GM23338 (cell line): ENCODE measurements around the gene GPRIN2. TPM values are rescaled to one million over a fixed set of nuclear protein-coding genes. Genes with fewer than 3 reads are reported as not detected.

Experiments
- ATAC-seq: fragments of 200-7000 bp; cut with Tn5 transposase; 3 replicates; pipeline ENCODE4 v1.9.1; 2020
- DNase-seq: peaks from one replicate; pipeline ENCODE4 v3.0.0-alpha.2; 2015; ENCODE audit warnings: low spot score
- H2AFZ ChIP-seq: fragments of 200-600 bp; sonication (generic); 2 replicates; pipeline ENCODE4 v1.8.0; 2016; ENCODE audit warnings: antibody characterized with exemption, mild to moderate bottlenecking, moderate library complexity
- H3F3A ChIP-seq: fragments of 200-600 bp; sonication (generic); replicated peaks from 2 replicates; pipeline ENCODE4 v1.8.0; 2017; ENCODE audit warnings: antibody characterized with exemption, mixed run types, low read depth
- H3K27ac ChIP-seq: fragments of 200-600 bp; sonication (generic); 2 replicates; pipeline ENCODE4 v1.6.1; 2016; ENCODE audit warnings: low read depth
- H3K27me3 ChIP-seq: fragments of 200-600 bp; sonication (generic); 2 replicates; pipeline ENCODE4 v1.8.0; 2016; ENCODE audit warnings: mild to moderate bottlenecking, mixed run types, moderate library complexity; ENCODE audit not compliant: insufficient read depth
- H3K36me3 ChIP-seq: fragments of 200-600 bp; sonication (generic); 2 replicates; pipeline ENCODE4 v1.8.0; 2016; ENCODE audit warnings: mild to moderate bottlenecking; ENCODE audit not compliant: insufficient read depth
- H3K4me1 ChIP-seq: fragments of 200-600 bp; sonication (generic); 2 replicates; pipeline ENCODE4 v1.8.0; 2016; ENCODE audit warnings: mild to moderate bottlenecking, moderate library complexity; ENCODE audit not compliant: insufficient read depth
- H3K4me2 ChIP-seq: fragments of 200-600 bp; sonication (generic); 2 replicates; pipeline ENCODE4 v1.7.1; 2017; ENCODE audit warnings: mixed run types
- H3K4me3 ChIP-seq: fragments of 200-600 bp; sonication (generic); 2 replicates; pipeline ENCODE4 v1.6.1; 2016; ENCODE audit warnings: mixed run types
- H3K79me2 ChIP-seq: fragments of 200-600 bp; sonication (generic); replicated peaks from 2 replicates; pipeline ENCODE4 v1.8.0; 2017; ENCODE audit warnings: mild to moderate bottlenecking; ENCODE audit not compliant: insufficient read depth
- H3K9me2 ChIP-seq: fragments of 200-600 bp; sonication (generic); 2 replicates; pipeline ENCODE4 v1.8.0; 2017; ENCODE audit not compliant: insufficient read depth
- H4K20me1 ChIP-seq: fragments of 200-600 bp; sonication (generic); replicated peaks from 2 replicates; pipeline ENCODE4 v1.8.0; 2017; ENCODE audit warnings: mild to moderate bottlenecking; ENCODE audit not compliant: insufficient read depth
- H3K27ac Mint-ChIP-seq: 2 replicates; pipeline ENCODE4 v1.8.0; 2020; ENCODE audit warnings: inconsistent platforms, mild to moderate bottlenecking, moderate library complexity, mixed read lengths
- H3K27me3 Mint-ChIP-seq: 3 replicates; pipeline ENCODE4 v1.8.0; 2022; ENCODE audit warnings: low read depth, mild to moderate bottlenecking, moderate library complexity, mixed read lengths, inconsistent platforms; ENCODE audit not compliant: insufficient read depth, poor library complexity
- H3K36me3 Mint-ChIP-seq: 3 replicates; pipeline ENCODE4 v1.8.0; 2021; ENCODE audit warnings: low read depth, mild to moderate bottlenecking, inconsistent platforms, moderate library complexity, mixed read lengths
- H3K4me1 Mint-ChIP-seq: 3 replicates; pipeline ENCODE4 v1.8.0; 2020; ENCODE audit warnings: mild to moderate bottlenecking, inconsistent platforms, mixed read lengths
- H3K4me3 Mint-ChIP-seq: 3 replicates; pipeline ENCODE4 v1.8.0; 2021; ENCODE audit warnings: moderate library complexity, mild to moderate bottlenecking, inconsistent platforms, mixed read lengths
- H3K9me3 Mint-ChIP-seq: 3 replicates; pipeline ENCODE4 v1.8.0; 2020; ENCODE audit warnings: moderate library complexity, mild to moderate bottlenecking, inconsistent platforms, mixed read lengths
- CREB1 ChIP-seq: fragments of 250-450 bp; sonication (Bioruptor Pico); IDR thresholded peaks from 2 replicates; pipeline ENCODE4 v1.5.0; 2020; ENCODE audit warnings: low read depth, mild to moderate bottlenecking, moderate library complexity
- CTCF ChIP-seq, 2 experiments: fragments of 200-600 bp in 1 of 2; sonication (generic) in 1 of 2; conservative IDR thresholded peaks; 2 replicates each; pipeline versions ENCODE4 v1.5.1 to v1.6.1; 2016 to 2017; ENCODE audit warnings: antibody characterized with exemption in 2 of 2, low read depth in 2 of 2, mild to moderate bottlenecking in 2 of 2, moderate library complexity in 1 of 2
- EZH2 ChIP-seq: fragments of 200-600 bp; sonication (generic); IDR thresholded peaks from one replicate; pipeline ENCODE4 v1.8.0; 2017; ENCODE audit warnings: antibody characterized with exemption, mild to moderate bottlenecking, low read depth; ENCODE audit not compliant: unreplicated experiment
- EZH2phosphoT487 ChIP-seq: fragments of 200-600 bp; sonication (generic); IDR thresholded peaks from one replicate; pipeline ENCODE4 v1.8.1; 2018; ENCODE audit warnings: antibody characterized with exemption; ENCODE audit not compliant: unreplicated experiment
- JUNB ChIP-seq: IDR thresholded peaks from one replicate; pipeline ENCODE4 v1.6.1; 2016; ENCODE audit warnings: antibody characterized with exemption; ENCODE audit not compliant: unreplicated experiment
- NANOG ChIP-seq: IDR thresholded peaks from 2 replicates; pipeline ENCODE4 v1.6.1; 2016; ENCODE audit warnings: antibody characterized with exemption, borderline replicate concordance
- POLR2AphosphoS5 ChIP-seq: IDR thresholded peaks from 2 replicates; pipeline ENCODE4 v1.6.1; 2016; ENCODE audit warnings: antibody characterized with exemption, low read depth
- REST ChIP-seq: IDR thresholded peaks from one replicate; pipeline ENCODE4 v1.6.1; 2018; ENCODE audit warnings: antibody characterized with exemption; ENCODE audit not compliant: unreplicated experiment
- ZNF114 ChIP-seq: fragments of 250-450 bp; sonication (Bioruptor Pico); IDR thresholded peaks from 2 replicates; pipeline ENCODE4 v1.5.0; 2020; ENCODE audit warnings: mild to moderate bottlenecking, moderate library complexity
- ZNF331 ChIP-seq: fragments of 250-450 bp; sonication (Bioruptor Pico); IDR thresholded peaks from 2 replicates; pipeline ENCODE4 v1.5.0; 2020; ENCODE audit warnings: low read depth, mild to moderate bottlenecking, moderate library complexity
- polyA plus RNA-seq: library from polyadenylated mRNA; unstranded; fragments of >200 nt; fragmentation: Nextera tagmentation; extraction: Ambion mirVana; gene quantifications from 2 replicates; pipeline ENCODE4 v1.2.1, GENCODE V29; 2016
- total RNA-seq: library from RNA; depleted of rRNA; stranded (reverse); fragments of >200 nt; shearing (Covaris generic); gene quantifications from 2 replicates; pipeline ENCODE4 v1.2.3, GENCODE V29; 2014
- TF ChIP-seq, protein P1 (sequence below): IDR thresholded peaks from 2 replicates; pipeline ENCODE4 v1.6.1; 2016; ENCODE audit warnings: antibody characterized with exemption

The GPRIN2 gene
- total and polyA plus RNA-seq, 2 experiments from 2014 or later = 2.9 to 28.5 TPM

GRCh38 chr10:46536171-46536570 lies 20.3 kb downstream of the GPRIN2 start:
- H3K36me3 Mint-ChIP-seq = no peaks in the 10 kb centered on the region; the same call in 2 of the 3 replicates
- Histone ChIP-seq H3K4me3 (no peak overlapping the region), H3K27me3 (no peaks in the 10 kb centered on the region; the same call in 1 of the 2 replicates), H3K79me2 (no peaks in the 10 kb centered on the region), H4K20me1 (peaks cover 3% of the 10 kb centered on the region), H3K4me1 (peaks cover 5% of the 10 kb centered on the region; the same call in 1 of the 2 replicates), H3F3A (0 out of 2 replicates have a peak, but pooled peaks cover 2% of the 10 kb centered on the region), H3K36me3 (no peaks in the 10 kb centered on the region), H3K9me2 (peaks cover 11% of the 10 kb centered on the region; the same call in 1 of the 2 replicates), H3K4me2 (no peak overlapping the region), H3K27ac (no peak overlapping the region), H2AFZ (no peak overlapping the region)
- H3K9me3 Mint-ChIP-seq = no peaks in the 10 kb centered on the region
- TF ChIP-seq POLR2AphosphoS5 (no peak), REST (no peak), NANOG (no peak), EZH2phosphoT487 (no peak), EZH2 (no peak), JUNB (no peak), CREB1 (CRISPR knock-in tag) (no peak), ZNF331 (CRISPR knock-in tag) (no peak), ZNF114 (CRISPR knock-in tag) (no peak), CTCF (conservative IDR thresholded peaks at IDR 0.05; ENCODE audit: low read depth in 2 of 2) (no peak)
- TF ChIP-seq, protein P1, sequence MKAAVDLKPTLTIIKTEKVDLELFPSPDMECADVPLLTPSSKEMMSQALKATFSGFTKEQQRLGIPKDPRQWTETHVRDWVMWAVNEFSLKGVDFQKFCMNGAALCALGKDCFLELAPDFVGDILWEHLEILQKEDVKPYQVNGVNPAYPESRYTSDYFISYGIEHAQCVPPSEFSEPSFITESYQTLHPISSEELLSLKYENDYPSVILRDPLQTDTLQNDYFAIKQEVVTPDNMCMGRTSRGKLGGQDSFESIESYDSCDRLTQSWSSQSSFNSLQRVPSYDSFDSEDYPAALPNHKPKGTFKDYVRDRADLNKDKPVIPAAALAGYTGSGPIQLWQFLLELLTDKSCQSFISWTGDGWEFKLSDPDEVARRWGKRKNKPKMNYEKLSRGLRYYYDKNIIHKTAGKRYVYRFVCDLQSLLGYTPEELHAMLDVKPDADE = no peak
- no peak for ATAC-seq
- H3K27ac Mint-ChIP-seq = no peak overlapping the region
- peaks cover 15% of the 10 kb centered on the region for H3K4me1 Mint-ChIP-seq
- no peak for DNase-seq
- H3K27me3 Mint-ChIP-seq = peaks cover 20% of the 10 kb centered on the region
- no peak overlapping the region for H3K4me3 Mint-ChIP-seq
